AG08396 (cell line): ENCODE results near the gene ANKRD33.
"Not testable (repeated sequence)": the region's sequence is repeated elsewhere in the genome, so short reads cannot be mapped to it uniquely, and the experiment has no call there.

Experiments used
- DNase-seq: peaks from one replicate; pipeline ENCODE4 v3.0.0; 2012; ENCODE audit warnings: low spot score, mixed read lengths

Gene ANKRD33

GRCh38 chr12:51883295-51883694, 4.6 kb upstream of the ANKRD33 start:
- DNase-seq: no peak

DNA sequence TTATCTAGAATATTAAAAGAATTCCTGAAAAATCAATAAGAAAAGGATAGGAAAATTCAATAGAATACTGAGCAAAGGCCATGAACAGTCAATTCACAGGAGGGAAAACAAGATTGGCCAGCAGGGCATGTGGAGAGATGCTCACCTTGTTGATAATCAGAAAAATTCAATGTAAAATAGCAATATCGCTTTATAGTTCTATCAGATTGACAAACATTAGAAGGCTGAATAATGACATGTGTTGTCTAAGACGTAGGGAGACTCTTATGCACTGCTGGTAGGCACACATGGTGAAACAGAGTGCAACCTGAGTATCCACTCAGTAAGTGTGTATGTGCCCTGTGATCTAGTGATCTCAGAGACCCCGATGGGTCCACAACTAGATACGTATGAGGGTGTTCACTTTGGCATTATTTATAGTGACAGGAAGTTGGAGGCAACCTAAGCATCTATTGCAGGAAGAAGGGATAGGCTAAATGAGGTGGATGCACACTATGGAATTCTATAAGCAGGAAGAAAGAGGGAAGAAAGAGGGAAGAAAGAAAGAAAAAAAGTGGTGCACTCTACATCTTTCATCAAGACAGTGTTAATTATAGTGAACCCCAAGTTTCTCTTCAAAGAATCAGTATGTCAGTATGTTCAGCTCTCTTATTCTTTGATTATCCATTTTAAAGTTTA, 3.8 kb upstream of the ANKRD33 start:
- DNase-seq: no peak

DNA sequence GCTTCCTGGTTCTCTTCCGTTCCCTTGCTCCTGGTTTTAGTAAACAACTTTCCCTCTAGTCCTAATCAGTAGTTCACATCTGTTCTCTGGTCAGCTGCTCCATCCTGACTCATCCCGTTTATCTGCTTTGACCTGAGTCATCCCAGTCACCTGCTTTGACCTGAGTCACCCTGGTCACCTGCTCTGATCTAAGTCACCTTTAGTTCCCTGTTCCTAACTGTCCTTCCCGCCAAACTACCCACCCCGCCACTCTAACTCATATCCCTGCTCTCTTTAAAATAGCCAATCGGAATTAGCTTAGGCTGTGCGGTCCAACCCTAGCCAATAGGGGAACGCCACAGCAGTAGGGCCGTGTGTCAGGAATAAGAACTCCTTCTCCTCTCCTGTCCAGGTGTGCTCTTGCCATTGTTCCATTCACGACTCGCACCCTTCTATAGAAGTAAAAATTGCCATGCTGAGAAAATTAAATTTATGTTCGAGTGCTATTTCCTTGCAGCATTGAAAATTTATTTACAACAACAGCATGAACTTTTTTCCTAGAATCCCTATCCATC, 3.1 kb upstream of the ANKRD33 start:
- no peak for DNase-seq

DNA sequence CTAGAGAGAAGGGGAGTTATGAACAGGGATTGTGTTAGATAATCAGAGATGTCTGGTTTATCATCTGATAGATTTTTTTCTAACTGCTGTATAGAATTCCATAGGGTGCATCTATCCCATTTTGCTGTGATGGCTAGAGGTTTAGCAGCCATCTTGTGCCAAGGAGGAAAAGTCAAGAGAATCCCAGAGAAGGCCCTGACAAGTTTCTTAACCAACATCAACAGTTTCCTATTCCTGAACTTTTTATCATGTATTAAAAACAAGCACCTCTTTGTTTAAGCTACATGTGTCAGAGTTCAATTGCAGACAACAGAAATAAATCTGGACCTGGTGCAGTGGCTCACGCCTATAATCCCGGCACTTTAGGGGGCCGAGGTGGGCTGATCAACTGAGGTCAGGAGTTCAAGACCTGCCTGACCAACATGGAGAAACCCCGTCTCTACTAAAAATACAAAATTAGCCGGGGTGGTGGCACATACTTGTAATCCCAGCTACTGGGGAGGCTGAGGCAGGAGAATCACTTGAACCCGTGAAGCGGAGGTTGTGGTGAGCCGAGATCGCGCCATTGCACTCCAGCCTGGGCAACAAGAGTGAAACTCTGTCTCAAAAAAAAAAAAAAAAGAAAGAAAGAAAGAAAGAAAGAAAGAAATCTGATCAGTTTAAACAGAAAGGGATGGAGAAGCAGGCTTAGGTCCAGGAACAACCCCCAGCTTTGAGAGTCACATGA, 2.4 kb upstream of the ANKRD33 start:
- DNase-seq: not testable (repeated sequence)

DNA sequence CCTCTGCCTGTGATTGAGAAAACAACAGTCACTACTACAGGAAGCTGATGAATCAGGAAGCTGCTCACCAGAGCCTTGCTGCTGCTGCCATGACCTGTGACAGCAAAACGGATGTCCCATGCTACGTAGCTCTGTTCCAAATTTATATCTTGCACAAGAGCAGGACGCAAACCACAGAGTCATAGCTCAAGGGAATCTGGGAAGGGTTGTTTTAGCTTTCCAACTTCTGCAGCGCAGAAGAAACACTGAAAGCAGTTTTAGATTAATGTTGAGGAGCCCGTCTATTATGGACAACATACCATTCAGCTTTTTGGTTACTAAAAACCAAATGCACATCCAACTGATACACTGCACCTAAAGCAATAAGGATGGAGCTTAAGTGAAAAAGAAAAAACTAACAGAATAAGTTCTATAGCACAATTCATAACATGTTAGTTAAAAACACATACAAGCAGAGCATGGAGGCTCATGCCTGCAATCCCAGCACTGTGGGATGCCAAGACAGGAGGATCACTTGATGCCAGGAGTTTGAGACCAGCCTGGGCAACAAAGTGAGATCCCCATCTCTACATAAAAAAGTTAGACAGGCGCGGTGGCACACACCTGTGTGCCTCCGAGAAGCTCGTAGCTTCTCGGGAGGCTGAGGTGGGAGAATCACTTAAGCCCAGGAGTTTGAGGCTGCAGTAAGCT, 1.7 kb upstream of the ANKRD33 start:
- peak; percentile 95 for DNase-seq

DNA sequence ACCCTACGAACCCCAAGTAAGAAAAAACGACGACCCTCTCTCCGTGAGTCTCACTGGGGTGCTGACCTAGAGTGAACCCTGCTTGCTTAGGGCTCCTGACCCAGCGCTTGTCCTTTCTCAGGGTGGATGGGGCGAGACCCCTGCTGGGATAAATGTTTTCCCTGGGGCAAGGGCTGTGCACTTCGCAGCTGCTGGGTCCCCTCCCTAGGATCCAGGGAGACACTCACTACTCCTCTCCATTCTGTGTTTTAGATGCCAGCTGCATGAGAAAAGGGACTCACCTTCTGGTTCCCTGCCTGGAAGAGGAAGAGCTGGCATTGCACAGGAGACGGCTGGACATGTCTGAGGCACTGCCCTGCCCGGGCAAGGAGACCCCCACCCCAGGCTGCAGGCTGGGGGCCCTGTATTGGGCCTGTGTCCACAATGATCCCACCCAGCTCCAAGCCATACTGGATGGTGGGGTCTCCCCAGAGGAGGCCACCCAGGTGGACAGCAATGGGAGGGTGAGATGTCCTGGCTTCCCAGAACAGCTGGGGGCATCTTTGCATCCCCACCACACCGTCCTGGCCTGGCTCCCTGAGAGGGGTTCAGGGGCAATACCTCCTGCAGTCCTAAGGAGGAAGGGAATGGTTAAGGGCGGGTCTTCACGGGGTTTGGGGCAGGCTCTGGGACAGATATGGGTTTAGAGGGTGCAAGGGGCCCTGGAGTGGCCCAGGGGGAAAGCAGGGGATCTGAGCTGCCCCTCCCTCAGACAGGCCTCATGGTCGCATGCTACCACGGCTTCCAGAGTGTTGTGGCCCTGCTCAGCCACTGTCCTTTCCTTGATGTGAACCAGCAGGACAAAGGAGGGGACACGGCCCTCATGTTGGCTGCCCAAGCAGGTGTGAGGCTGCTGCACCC, 663 bp downstream of the ANKRD33 start:
- no peak for DNase-seq

DNA sequence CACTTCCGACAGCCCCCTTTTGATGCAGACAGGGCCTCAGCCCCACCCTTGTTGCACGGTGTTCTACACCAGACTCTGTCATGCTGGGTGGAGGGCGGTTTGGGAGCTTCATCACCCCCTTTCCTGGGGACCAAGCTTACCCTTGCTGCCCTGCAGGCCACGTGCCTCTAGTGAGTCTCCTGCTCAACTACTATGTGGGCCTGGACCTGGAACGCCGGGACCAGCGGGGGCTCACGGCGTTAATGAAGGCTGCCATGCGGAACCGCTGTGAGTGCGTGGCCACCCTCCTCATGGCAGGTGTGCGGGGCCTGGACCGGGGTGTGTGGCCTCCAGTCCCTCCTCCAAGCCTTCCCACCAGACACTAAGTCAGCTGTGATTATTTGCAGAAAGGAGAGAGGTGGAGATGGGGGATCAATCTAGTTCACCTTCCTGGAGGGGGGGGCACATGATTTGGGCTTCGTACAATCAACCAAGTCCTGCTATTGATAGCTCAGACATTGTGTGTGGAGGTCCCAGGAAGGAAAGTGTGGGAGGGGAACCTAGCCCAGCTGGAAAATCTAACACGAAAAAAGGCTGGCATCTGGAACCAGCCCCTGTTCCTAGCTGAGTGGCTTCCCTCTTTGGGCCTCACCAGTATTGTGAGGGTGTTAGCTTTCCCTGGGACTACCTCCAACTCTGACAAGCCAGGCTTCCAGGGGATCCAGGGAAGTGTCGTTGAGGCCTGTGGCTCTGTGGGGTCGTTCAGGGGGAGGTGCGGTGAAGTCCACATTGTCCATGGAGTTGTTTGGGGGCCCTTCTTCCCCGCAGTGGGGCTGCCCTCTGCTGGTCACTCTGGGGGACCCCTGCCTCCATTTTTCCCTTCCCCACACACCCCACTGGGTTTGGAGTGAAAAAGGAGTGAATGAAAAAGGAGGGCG, 1.6 kb downstream of the ANKRD33 start:
- DNase-seq: no peak

DNA sequence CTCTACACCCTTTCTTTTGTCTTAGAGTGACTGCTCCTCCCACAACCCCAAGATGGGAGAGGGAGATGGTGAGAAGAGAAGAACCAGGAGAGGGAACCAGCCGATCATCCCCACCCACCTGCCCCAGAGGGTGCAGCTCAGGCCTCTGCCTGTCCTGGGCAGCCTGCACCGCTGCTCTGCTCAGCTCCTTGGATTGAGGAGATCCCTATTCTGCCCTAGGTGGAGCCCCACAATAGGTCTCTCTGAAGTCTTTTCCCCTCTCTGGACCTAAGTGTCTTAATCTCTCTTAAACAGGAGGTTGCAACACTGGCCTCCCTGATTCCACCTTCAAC, 2.2 kb downstream of the ANKRD33 start:
- DNase-seq: no peak

DNA sequence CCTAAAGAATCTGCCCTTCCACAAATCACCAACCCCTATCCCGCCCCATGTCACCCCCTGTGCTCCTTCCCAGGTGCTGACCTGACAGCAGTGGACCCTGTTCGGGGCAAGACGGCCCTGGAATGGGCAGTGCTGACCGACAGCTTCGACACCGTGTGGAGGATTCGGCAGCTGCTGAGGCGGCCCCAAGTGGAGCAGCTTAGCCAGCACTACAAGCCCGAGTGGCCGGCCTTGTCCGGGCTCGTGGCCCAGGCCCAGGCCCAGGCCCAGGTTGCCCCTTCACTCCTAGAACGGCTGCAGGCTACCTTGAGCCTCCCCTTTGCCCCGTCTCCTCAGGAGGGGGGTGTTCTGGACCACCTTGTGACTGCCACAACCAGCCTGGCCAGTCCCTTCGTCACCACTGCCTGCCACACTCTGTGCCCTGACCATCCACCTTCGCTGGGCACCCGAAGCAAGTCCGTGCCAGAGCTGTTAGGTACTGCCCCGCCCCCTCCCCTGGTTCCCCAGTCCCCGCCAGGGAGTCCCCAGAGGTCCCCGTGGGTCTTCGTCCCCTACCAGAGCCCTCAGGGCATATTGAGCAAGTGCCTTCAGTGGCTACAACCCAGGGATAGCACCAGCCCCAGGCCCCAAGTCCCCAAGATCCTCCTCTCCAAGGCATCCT, 2.7 kb downstream of the ANKRD33 start:
- no peak for DNase-seq

DNA sequence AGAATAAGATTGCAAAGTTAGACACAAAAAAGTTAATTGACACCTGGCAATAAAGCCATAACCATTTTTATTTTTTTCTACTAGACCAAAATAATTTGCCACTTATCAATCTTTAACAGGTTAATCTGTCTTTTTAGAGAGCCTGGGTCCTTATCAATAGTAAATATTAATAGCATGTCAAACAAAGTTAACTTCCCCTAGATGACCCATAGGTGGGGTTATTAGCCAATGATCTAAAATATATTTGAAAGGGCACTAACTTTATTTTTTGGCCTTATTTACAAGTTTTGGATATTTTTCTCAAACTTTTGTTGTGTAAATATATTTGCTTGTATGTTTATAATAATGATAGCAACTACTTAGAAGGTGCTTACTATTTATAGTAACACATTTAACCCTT, 3.9 kb downstream of the ANKRD33 start:
- DNase-seq: peak; percentile 53

DNA sequence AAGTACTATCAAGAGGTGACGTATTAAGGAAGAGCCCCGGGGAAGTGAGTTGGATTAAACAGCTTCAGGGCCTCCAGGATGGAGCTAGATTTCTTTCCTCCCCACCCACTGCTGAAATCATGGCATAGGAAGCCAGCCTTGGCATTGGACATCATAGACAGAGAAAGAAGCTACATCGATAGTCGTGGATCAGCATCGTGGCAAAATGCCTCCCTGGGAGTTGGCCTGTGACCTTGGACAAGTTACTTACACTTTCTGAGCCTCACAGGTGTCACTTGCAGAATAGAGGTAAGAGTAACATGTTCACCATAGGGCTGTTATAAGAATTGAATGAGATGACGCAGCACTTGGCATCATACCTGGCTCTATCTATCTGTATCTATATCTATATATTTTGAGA, 5.9 kb downstream of the ANKRD33 start:
- no peak for DNase-seq

DNA sequence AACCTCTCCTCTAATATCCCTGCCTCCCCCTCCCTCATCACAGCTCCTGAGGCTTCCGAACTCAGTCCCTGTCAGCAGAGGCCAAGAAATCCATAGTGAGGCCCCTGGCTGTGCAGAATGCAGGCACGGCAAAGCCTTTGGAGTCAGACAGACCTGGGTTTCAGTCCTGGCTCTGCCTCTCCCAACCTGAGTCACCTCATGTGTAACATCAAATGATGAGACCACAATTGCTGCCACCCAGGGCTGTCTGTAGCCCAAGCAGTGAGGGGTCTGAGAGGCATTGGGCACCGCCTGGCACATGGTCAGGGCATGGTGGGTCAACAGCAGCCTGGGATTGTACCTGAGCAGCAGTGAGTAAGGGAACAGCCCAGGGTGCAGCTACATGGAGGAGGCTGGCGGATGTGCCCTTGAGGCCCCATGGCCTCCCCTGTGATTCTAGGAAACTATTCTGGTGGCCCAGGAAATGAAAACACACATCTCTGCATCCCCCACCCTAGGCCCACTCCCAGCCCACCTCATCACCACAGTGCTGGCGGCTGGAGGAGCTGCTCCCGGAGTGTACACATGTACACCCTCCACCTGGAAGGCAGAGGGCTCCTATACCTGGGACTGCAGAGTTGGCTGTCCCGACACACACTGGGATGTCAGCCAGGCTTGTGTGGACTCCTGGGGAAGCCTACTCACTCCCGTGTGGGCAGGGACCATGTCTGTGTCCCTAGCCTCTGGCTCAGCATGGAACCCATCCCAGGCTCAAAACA, 7.7 kb downstream of the ANKRD33 start:
- no peak for DNase-seq

DNA sequence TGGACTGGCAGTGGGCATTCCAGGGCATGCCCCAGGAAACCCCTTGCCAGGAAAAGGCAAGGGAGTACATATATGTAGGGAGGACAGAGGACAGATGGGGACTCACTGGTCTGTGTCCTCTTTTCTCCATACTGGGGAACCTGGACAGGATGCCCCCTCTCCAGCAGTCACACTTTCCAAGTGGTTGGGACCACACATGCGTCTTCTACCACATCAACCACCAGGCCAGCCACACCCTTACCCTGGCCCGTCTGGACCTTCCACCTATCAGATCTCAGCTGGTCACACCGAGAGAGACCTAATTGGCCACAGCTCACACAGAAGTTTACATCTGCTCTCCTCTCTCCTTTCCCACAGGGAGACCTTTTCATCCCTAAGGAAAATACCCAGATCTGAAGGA, 8.3 kb downstream of the ANKRD33 start:
- DNase-seq: no peak

- no peak for DNase-seq
Measured at GRCh38 chr12:51897181-51897580, 9.3 kb downstream of the ANKRD33 start.

- DNase-seq: no peak
Measured at GRCh38 chr12:51898506-51898905, 10.6 kb downstream of the ANKRD33 start.

- DNase-seq: no peak
Measured at GRCh38 chr12:51898937-51899336, 11.0 kb downstream of the ANKRD33 start.

- no peak for DNase-seq
Measured at GRCh38 chr12:51900323-51900889, 12.5 kb downstream of the ANKRD33 start.

GRCh38 chr12:51901121-51901817, 13.4 kb downstream of the ANKRD33 start:
- no peak for DNase-seq

- DNase-seq: no peak
Measured at GRCh38 chr12:51901881-51902280, 14.0 kb downstream of the ANKRD33 start.
